ENCODE data around the gene TIFAB.

Gene TIFAB

DNA sequence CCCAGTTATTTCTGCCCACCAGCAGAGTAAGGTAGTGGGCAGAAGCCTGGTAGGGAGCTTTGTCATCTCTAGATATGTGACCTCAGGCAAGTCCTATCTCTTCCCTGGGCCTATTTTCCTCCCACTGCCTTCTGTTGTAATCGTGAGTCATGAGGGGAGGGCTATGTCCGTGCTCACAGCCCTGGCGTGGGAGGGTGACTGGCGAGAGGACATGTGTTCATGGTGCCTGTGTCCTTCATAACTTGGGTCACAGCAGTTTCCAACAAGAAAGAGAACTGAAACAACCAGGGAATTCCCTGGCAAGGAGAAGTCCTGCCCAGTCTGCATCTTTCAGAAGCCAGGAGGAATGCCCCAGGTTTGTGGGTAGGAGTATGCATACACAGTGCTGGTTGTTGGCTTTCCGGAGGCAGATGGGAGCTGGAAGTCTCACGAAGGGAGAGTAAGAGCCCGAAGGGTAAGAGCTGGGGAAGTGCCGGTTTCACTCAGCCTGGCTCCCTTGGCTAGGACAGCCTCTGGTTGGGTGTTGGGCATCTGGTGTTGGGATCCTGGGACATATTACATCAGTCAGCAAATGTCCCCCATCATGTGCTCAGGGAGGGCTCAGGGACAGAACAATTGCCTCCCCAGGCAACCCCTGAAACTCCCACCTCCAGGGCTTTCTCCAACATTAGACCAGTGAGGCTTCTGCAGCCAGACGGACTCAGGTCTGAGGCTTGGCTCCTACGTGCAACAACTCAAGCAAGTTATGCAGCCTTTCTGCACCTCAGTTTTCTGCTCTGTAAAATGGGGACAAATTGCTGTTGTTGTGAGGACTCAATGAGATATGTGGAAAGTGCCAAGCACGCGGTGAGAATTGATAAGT, 4.3 kb upstream of the TIFAB start:
- DNase-seq, result no peak

DNA sequence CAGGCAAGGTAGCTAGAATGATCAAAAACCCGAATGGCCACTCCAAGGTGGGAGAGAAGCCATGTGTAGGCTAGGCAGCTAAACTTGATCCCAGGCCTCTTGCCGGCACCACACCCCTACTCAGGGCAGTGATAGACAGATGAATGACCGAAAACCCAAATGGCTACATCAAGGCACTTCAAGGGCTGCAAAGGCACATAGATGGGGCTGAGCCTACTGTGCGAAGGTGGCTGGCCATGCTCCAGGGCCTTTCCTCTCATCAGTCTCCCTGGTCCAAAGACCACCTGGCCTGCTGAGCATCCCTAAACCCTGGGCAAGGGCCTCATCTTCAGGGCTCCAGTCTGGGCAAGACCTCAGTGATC, 3.7 kb upstream of the TIFAB start:
- DNase-seq, result no peak

DNA sequence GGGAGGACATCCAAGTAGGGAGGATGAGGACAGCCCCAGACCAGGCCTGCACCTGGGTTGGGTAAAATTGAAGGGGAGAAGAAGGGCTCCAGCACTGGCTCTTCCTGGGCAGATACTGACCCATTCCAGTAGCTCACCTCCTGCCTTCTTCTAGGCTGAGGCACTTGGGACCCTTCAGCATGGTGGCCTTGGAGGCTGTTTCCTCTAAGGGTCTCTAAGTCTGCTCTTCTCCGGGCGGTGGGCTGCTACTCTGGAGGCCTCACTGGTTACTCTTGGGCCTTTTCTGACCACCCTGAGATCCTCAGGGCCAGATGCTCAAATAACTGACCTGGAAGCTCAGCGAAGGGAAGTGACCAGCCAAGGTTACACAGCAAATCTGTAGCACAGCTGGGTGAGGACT, 2.8 kb upstream of the TIFAB start:
- DNase-seq, result no peak

DNA sequence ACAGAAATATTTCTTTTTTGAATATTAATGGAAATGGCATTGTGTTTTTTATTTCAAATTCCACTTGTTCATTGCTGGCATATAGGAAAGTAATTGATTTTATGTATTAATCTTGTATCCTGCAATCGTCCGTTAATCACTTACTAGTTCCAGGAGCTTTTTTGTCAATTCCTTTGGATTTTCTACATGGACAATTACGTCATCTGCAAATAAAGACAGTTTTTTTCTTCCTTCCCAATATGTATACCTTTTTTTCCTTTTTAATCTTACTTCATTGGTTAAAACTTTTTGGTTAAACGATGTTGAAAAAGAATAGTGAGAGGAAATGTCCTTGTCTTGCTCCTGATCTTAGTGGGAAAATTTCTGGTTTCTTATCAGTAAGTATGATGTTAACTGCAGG, 1.5 kb upstream of the TIFAB start:
- DNase-seq, result no peak

DNA sequence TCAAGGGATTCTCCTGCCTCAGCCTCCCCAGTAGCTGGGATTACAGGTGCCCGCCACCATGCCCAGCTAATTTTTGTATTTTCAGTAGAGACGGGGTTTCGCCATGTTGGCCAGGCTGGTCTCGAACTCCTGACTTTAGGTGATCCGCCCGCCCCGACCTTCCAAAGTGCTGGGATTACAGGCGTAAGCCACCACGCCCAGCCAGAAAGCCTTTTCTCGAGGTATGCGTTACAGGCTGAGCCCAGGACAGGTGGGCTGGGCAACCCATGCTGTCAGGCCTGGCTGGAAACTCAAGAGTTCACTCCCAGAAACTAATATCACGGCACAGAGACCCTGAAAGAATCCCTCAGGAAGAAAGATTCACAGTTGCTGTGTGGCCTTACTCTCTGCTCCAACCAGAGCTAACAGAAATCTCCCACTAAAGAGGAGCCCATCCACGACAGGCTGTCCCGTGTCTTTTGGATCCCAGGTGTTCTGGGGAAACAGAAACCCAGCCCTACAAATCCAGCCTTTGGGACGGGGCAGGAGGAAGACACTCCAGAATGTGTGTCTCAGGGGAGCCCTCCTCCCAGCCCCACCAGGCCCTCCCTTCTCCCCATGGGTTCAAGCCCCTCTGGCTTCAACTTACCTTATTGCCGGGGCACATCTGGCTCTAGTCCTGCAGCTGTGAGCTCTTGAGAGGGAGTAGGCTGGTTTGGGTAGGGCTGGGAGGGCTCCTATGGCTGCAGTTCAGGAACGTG, 400 bp downstream of the TIFAB start:
- DNase-seq, result no peak

DNA sequence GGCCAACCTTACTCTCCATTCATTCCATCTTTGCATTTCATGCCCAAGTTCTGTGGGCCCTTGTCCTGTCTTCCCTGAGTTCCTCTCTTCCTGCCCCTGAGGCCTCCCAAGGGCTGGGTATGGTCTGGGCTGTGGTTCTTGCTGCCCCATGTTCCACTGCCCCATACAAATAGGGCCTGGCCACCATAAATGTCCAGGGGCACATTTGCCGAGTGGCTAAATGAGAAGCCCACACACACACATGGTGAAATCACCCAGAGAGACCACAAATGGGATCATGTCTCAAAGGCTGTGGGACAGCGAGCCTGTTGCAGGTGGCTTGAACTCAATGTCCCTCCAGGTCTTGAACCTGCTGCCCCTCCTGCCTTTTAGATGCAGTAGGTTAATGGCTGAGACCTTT, 1.2 kb downstream of the TIFAB start:
- no peak for DNase-seq

DNA sequence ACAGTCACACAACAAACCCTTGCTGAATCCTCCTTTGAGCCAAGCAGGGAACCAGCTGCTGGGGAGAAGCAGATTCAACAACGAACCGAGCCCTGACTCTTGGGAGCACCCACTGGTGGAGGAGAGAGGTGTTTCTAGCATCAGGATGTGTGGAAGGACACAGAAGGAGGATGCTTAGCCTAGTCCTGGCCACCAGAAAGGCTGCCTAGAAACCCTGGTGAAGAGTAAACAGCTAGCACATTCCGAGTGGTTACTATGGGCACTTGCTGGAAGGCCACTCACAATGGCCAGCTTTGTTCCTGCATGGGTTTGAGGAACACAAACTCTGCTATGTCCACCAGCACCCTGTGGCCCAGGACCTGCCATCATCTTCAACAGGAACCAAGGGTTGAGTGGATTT, 1.8 kb downstream of the TIFAB start:
- DNase-seq, result no peak

DNA sequence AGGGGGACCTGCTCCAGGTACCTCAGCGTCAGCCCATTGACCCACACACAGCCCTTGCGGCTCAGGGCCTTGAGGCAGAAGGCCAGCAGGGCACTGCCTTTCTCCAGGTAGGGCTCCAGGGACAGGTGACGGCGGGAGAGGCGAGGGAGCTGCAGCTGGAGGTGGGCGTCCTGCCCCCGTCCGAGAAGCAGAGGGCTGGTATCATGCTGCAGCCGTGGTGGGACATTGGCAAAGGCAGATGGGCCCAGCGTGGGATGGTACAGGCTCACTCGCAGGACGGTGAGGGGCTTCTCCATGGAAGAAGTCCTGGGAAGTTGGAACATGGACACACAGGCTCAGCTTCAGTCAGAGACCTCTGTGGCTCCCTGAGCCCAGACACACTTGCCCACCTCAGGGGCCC, 2.5 kb downstream of the TIFAB start:
- no peak for DNase-seq

DNA sequence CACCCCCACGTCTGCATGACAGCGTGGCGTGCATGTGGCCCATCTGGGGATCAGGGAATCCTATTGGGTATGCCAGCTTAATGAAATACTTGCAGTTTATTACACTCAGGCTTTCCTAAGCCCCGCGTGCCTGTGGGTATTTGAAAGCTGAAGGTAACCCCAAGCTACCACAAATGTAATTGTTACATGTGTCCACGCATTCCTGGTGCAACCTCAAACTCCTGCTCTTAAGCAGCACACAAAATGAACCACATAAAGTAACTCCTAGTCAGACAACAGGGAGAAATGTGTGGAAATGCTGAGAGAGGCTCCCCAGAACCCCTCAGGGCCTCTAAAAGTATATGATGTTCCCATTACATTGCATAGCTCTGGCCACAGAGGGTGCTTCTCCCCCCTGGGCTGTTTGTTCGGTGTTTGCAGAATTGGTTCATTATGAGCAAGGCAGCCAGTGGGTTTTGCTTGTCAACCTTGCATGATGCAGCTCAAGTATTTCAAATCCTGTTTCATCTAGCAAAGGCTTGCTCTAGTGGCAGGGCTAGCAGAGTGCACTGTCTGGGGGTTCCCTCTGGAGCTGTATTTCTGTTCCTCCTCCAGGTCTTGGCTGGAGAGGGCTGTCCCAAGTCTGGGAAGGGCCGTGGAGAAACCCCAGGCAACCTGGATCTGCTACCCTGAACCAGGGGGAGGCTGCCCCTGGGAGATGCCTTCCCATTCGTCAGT, 3.2 kb downstream of the TIFAB start:
- DNase-seq, result no peak

DNA sequence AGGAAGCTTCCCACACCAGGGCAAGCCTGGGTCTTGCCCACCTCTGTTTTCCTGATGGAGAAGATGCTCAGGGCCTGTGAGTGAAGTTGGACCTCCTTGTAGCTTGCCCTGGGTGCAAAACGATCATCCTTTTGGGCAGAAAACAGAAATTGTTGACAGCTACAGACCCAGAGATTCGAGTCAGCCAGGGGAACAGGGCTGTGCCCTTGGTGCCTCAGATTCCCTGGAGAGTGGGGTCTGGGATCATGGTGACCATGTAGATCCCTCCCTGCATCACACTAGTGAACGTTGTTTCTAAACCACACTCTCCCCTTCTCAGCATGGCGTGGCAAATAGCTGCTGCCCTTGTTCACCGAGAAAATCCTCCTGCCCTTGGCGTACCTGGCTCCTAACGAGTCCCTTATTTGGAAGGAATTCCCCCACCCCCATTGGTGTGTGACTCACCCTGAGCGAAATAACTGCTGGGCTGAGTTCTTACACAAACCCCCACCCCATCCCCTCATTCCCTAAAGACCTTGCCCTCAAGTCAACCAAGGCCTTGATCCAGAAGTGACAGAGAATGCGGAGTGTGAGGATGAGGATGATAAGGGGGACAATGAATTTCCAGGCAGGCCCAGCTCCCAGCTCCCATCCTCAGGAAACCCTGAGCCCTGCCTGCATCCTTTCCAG, 3.9 kb downstream of the TIFAB start:
- DNase-seq, result no peak

DNA sequence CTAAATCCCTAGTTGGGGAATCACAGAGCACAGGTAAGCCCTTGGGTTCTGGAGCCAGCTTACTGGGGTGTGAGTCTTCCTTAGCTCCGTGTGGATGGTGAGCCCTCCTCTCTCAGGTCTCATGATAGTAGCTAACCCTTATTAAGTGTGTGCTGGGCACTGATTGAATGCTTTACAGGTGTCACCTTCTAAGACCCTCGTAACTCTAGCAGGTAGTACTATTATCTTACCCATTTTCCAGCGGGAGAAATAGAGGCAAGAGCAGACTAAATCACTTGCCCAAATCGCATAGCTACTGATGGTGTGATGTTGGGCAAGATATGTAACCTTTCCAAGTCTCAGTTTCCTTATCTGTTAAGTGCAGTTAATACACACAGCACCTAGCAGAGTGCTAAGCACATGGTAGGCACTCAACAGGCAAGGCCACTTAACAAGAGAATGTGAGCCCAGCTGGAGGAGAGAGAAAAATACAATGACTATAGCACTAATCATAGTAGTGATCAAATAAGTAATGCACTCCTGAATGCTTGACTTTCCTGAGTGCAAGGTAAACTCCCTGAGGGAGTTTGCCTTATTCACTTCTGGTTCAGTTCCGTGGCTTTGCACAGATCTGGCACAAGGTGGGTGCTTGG, 4.7 kb downstream of the TIFAB start, which contains the start of gene DCANP1:
Gene DCANP1, minus strand, starts transcription at position 51 of the 632 bp plus-strand sequence. CDS start 240 bp downstream, outside the sequence.
- DNase-seq, result no peak

DNA sequence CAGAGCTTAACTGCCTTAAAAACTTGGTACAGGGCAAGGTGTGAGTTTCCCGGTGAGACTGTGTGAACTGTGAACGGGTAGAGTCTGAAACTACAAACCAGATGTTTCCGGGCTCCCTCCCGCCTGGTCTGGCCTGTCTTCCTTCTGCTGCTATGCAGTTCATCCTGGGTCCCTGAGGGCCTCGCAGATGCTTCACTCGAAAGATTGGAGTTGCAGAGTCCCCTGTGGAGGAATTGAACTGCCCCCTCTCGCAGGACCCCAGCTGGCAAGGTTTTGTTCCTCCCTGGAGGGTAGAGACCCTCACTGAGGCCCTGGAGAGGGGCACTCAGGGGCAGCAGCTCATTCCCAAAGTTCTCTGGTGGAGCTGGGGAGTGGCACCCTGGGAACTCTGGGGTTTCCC, 5.5 kb downstream of the TIFAB start:
- DNase-seq, result no peak

DNA sequence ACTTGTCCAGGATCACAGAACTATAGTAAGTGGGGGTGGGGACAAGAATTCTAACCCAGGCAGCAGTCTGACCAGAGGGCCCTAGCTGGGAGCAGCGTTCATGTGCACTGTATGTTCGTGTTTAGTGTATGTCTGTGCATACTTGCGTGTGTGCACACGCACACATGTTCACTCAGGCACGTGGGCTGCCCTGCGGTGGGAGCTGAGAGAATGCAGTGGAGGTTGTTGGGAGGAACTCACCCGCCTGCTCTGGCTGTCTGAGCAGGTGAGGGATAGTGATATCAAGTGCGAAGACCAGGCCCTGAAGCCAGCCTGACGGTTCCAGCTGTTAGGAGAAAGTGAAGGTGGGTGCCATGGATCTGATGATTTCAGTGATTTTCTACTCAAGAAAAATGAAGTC, 5.9 kb downstream of the TIFAB start:
- DNase-seq, result no peak

DNA sequence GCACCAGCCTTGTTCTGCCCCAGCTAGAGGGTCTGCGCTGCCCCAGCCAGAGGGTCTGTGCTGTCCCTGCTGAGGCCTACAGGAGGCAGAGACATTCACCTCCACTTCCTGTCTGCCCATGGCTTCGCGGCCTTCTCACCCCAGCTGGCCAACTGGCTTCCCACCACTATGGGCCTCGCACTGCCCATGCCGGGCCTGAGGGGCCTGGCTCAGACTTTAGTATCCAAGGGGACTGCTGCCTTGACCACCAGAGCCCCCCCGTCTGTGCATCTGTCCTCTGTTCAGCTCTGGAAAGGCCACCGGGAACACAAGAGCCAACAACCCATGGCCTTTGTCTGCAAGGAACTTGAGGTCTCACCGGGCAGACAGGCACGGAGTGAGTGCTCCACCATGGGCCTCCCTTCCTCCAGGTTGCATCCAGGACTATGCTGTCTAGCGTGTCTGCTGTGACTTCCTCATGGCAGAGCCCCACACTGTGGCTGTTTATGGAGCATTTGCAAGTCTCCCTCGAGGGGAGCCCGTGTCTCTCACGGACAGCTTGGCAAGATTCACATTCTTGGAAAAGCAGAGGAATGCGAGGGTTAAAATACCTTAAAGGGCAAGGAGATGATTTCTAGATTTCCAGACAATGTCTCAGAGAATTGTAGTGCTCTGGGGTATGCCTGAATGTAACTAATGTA, 6.7 kb downstream of the TIFAB start:
- DNase-seq, result no peak

DNA sequence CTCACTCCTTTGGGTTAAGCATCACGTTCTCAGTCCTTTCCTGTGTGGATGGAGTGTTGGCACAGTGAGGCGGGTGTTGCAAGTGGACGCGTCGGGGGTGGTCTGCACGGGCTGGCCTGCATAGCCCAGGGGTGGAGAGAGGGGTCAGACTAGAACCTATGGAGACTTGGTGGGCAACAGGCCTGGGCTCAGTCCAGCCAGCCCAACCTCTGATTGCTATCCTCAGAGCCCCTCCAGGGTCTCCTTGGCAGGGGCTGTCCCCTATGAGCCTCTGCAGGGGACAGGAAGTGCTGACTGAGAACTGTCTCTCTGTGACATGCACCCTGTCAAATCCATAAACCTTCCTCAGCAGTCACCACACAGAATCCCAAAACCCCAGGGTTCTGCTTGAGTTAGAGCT, 7.3 kb downstream of the TIFAB start:
- no peak for DNase-seq

DNA sequence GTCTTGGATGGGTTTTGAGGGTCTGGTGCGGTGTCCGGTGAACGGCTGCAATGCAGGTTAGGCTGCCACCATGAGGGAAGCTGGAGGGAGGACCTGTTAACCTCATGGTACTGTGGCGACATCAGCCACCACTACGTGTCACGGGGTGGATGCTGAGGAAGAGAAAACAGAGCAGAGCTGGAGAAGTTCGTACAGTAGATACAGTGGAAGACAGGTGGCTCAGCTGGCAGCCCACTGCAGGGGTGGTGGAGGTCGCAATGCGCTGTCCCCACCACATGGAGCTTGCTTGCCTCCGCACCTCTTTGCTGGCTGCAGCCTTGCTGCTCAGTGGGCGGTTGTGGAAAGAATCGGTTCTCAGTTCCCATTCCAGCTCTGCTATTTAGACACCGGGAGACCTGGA, 7.8 kb downstream of the TIFAB start:
- DNase-seq, result no peak

DNA sequence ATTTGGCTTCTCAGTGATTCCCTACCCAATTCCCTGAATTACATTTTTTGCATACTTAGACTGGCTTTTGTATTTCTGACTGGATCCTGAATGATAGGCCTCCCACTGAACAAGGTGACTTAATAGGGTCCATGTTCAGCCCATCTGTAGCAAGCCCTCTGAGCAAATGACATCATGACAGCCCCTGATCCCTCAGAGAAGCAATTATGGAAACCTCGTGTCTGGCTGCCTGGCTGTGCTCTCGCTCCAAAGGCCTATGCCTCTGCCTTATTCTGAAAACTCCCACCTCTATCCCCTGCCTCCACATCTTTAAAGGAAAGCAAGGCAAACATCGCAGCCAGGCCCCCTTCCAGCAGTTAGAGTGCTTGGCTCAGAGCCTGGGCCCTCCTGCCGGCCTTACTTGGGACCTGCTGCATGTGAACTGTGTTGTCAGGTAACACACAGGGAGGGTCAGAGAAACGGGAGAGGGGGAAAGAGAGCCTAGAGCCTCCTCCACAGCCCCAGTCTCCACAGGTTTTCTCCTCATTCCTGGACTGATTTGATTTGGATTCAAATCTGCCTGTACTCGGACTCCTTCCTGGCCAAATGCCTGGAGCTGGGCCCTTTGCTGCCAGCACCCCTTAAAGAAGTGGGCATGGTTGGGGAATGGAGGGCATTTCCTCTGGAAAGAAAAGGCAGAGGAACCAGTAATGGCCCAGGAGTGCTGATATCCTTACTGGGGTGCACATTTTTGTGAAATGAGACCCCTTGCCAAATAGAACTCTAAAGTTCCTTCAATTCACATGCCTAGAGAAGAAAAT, 8.8 kb downstream of the TIFAB start:
- no peak for DNase-seq

DNA sequence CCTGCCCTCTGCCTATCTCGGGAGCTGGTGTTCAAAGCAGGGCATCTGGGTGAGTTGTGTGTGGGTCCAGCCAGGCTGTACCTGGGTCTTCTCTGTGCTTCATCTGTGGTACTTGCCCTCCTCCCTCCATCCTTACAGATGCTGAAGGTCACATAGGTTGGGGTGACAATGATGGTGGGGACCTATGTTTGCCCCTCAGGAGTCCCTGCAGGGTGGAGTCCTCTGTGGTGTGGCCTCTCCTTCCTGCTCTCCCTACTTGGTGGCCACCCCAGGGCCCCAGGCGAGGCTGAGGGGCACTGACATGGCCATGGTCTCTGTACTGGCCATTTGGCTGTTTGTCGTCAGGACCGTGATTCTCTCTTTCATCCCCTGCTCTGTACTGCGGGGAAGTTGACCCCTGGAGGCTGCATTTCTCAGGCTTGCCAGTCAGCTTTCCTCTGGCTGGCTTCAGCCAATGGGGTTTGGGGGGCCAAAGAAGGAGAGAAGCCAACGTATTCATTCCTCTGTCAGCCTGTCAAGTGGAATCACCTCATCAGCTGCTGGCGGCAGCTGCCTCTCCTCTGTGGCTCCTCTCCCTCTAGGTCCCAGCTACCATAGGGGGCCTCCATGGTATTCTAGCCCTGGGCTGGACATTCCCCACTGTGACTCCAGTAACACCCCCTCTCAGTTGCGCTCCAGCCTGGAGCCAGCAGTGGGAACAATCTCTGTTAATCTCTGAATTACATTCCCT, 9.6 kb downstream of the TIFAB start:
- no peak for DNase-seq

DNA sequence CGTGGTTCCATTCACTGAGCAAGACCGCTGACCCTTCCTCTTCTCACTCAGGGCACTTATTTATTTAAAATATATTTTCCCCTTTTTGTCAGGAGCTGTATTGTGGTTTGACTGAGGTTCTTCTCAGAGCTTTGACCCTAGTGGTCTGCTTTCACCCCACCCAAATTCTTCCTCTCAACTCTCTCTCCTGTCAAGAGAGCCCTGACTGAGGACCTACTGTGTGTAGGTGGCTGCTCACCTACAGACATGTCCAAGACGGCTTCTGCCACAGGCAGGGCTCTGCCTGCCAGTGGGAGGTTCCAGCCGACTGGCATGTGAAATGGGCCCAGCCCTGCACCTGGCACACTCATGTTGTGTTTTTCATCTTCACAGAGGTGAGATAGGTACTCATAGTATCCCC, 10.2 kb downstream of the TIFAB start:
- no peak for DNase-seq

DNA sequence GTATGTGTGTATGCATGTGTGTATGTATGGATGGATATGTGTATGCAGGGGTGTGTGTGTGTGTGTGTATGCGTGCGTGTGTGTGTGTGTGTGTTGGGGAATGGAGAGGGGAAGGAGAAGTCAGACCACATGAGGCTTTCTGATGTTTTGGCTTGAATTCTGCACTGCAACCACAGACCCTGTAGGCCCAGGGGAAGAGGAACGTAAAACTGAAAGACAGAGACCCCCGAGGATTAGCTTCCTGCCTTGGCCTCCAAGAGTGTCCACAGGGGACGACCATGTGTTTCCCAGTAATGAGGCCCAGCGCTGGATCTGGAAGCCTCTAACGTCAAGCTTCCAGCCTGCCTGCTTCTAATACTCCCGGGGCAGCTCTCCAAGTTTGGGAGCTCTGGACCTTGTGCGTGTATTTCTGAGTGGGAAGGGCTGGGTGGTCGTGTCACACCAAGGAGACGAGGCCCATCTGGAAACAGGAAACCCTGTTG, 10.8 kb downstream of the TIFAB start:
- no peak for DNase-seq

All from 8988T (cell line).